Neuronal stem cell (in vitro differentiated cells): ENCODE results near the gene MED16. TPM values are rescaled to one million over a fixed set of nuclear protein-coding genes. Genes with fewer than 3 reads are reported as not detected.

ENCODE experiments used
- small RNA-seq: library from polyadenylated mRNA; stranded (forward); fragments of <200 nt; extraction: miRNeasy Mini kit (QIAGEN cat#:217004); gene quantifications from one replicate; pipeline ENCODE3, GENCODE V24; 2013; ENCODE audit not compliant: insufficient read depth

The MED16 gene

Small RNA genes within 50 kb of the gene (small RNA-seq; reads per million reads assigned to genes)
- not detected for gene RNU6-9
